OCI-LY1 (cell line): ENCODE results near the gene SLC5A2.

Experiments used
- H2AFZ ChIP-seq: fragments of 200-600 bp; sonication (generic), shearing (Covaris generic); 2 replicates; pipeline ENCODE4 v1.6.0; 2014; ENCODE audit warnings: antibody characterized with exemption, mild to moderate bottlenecking, low read length
- H3F3A ChIP-seq: fragments of 200-600 bp; sonication (generic), shearing (Covaris generic); 2 replicates; pipeline ENCODE4 v1.6.0; 2014; ENCODE audit warnings: mild to moderate bottlenecking, antibody characterized with exemption, low read length, moderate library complexity; ENCODE audit not compliant: insufficient read depth
- H3K27ac ChIP-seq: fragments of 200-600 bp; sonication (generic); 2 replicates; pipeline ENCODE4 v1.5.1; 2014; ENCODE audit warnings: low read length, mixed run types, mild to moderate bottlenecking, low read depth; ENCODE audit not compliant: poor library complexity, severe bottlenecking
- H3K27me3 ChIP-seq: fragments of 200-600 bp; sonication (generic); 2 replicates; pipeline ENCODE4 v1.6.0; 2014; ENCODE audit warnings: antibody characterized with exemption, mild to moderate bottlenecking, low read length, moderate library complexity; ENCODE audit not compliant: insufficient read depth
- H3K36me3 ChIP-seq: fragments of 200-600 bp; sonication (generic); 2 replicates; pipeline ENCODE4 v1.6.1; 2014; ENCODE audit warnings: mild to moderate bottlenecking, antibody characterized with exemption, low read length, moderate library complexity, mixed read lengths; ENCODE audit not compliant: insufficient read depth
- H3K4me1 ChIP-seq: fragments of 200-600 bp; sonication (generic); 2 replicates; pipeline ENCODE4 v1.5.1; 2014; ENCODE audit warnings: mild to moderate bottlenecking, low read length, moderate library complexity; ENCODE audit not compliant: insufficient read depth, severe bottlenecking
- H3K4me2 ChIP-seq: fragments of 200-600 bp; sonication (generic), shearing (Covaris generic); 2 replicates; pipeline ENCODE4 v1.6.1; 2014; ENCODE audit warnings: low read length
- H3K4me3 ChIP-seq: fragments of 200-600 bp; sonication (generic); 2 replicates; pipeline ENCODE4 v1.5.1; 2014; ENCODE audit warnings: low read length, low read depth, mild to moderate bottlenecking, mixed read lengths; ENCODE audit not compliant: poor library complexity, severe bottlenecking
- H3K79me2 ChIP-seq: fragments of 200-600 bp; shearing (Covaris generic); 2 replicates; pipeline ENCODE4 v1.6.1; 2016; ENCODE audit warnings: mixed run types, low read length, mixed read lengths; ENCODE audit not compliant: insufficient read depth
- H3K9ac ChIP-seq: fragments of 200-600 bp; sonication (generic), shearing (Covaris generic); 2 replicates; pipeline ENCODE4 v1.6.1; 2014; ENCODE audit warnings: mild to moderate bottlenecking, low read length, mixed read lengths
- H3K9me2 ChIP-seq: fragments of 200-600 bp; sonication (generic), shearing (Covaris generic); 2 replicates; pipeline ENCODE4 v1.6.1; 2014; ENCODE audit warnings: low read depth, mild to moderate bottlenecking, low read length, mixed read lengths
- H3K9me3 ChIP-seq: fragments of 200-600 bp; shearing (Covaris generic); 2 replicates; pipeline ENCODE4 v1.6.1; 2014; ENCODE audit warnings: low read length, mixed read lengths
- H4K20me1 ChIP-seq: fragments of 200-600 bp; sonication (generic), shearing (Covaris generic); 2 replicates; pipeline ENCODE4 v1.6.0; 2016; ENCODE audit warnings: mild to moderate bottlenecking, low read length; ENCODE audit not compliant: insufficient read depth
- EZH2 ChIP-seq: fragments of 200-600 bp; sonication (generic), shearing (Covaris generic); IDR thresholded peaks from 2 replicates; pipeline ENCODE4 v1.8.0; 2017; ENCODE audit warnings: borderline replicate concordance, mixed run types, mild to moderate bottlenecking, antibody characterized with exemption, low read length, moderate library complexity, mixed read lengths
- TF ChIP-seq, protein P1 (sequence below): fragments of 200-600 bp; sonication (generic), shearing (Covaris generic); IDR thresholded peaks from 2 replicates; pipeline ENCODE4 v1.5.1; 2017; ENCODE audit warnings: mild to moderate bottlenecking, antibody characterized with exemption, low read length, moderate library complexity, mixed read lengths

SLC5A2 gene

DNA sequence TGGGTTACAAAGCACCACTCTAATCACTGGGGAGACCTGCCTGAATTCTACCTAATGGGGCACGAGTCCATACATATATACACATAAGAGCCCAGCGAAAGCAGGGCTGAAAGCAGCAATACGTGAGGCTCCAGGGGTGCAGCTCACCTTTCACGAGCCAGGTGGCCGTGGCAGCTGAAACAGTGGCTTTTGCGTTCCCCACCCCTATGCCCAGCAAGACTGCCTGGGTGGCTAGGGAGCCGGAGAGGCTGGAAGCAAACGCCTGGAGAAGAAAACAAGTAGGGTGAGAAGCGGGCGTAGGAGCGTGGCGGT lies 24.6 kb downstream of the SLC5A2 start:
- no peaks in the 10 kb centered on the region for H3K9me3 ChIP-seq
- TF ChIP-seq, protein P1, sequence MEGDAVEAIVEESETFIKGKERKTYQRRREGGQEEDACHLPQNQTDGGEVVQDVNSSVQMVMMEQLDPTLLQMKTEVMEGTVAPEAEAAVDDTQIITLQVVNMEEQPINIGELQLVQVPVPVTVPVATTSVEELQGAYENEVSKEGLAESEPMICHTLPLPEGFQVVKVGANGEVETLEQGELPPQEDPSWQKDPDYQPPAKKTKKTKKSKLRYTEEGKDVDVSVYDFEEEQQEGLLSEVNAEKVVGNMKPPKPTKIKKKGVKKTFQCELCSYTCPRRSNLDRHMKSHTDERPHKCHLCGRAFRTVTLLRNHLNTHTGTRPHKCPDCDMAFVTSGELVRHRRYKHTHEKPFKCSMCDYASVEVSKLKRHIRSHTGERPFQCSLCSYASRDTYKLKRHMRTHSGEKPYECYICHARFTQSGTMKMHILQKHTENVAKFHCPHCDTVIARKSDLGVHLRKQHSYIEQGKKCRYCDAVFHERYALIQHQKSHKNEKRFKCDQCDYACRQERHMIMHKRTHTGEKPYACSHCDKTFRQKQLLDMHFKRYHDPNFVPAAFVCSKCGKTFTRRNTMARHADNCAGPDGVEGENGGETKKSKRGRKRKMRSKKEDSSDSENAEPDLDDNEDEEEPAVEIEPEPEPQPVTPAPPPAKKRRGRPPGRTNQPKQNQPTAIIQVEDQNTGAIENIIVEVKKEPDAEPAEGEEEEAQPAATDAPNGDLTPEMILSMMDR = no peak
- no peak for TF ChIP-seq EZH2
- H3K4me2 ChIP-seq = peak overlapping the region; percentile 73
- H3F3A ChIP-seq = no peaks in the 10 kb centered on the region
- H3K27me3 ChIP-seq = no peaks in the 10 kb centered on the region
- no peaks in the 10 kb centered on the region for H3K36me3 ChIP-seq
- no peaks in the 10 kb centered on the region for H3K9me2 ChIP-seq
- H3K9ac ChIP-seq = peak overlapping the region; percentile 91
- no peak overlapping the region for H3K27ac ChIP-seq
- peaks cover 21% of the 10 kb centered on the region for H3K4me1 ChIP-seq
- H3K79me2 ChIP-seq = no peaks in the 10 kb centered on the region
- no peaks in the 10 kb centered on the region for H4K20me1 ChIP-seq
- H3K4me3 ChIP-seq = peak overlapping the region; percentile 97
- no peak overlapping the region for H2AFZ ChIP-seq

DNA sequence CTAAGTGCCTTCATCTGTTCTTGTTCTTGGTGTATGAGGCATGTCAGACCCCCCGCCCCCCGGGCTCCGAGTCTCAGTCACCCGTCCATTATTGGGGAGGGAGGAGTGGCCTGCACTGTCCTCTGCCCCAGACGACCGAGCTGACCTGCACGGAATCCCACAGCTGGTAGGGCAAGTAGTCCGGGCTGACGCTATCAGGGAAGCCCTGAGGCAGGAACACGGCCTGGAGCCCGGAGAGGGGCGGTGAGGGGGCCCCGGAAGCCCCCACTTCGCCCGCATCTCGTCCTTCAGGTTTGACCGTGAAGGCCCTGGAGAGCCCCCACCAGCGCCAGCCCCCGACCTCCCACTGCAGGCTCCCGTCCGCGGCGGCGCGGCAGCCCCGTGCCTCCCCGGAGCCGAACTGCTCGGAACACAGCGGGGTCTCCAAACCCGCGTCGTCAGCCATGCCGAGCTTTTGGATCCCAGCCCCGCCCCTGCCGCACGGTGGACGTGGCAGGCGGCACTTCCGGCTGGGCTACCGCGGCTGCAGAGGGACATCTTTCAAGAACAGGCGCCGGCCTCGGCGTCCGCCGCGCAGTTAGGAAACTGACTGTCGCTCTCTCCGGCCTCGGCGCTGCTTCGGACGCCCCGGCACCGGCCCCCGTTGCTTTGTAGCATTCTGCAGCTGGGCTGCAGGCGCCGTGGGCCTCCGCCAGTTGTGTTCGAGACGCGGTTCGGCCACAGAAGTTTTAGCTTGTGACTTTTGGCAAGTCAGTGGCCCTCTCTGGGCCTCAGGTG lies 25.2 kb downstream of the SLC5A2 start, which contains the start of gene RUSF1:
Gene RUSF1 (minus strand): TSS at position 463 of the 777 bp plus-strand sequence. CDS start 18 bp downstream, at position 445.
- no peak within 1 kb of the TSS for H3K27ac ChIP-seq
- peak within 1 kb of the TSS; percentile 91 for H3K9ac ChIP-seq
- H3K9me2 ChIP-seq = no peaks in the 10 kb centered on the region
- H3K27me3 ChIP-seq = no peaks in the 10 kb centered on the region
- peak within 1 kb of the TSS; percentile 97 for H3K4me3 ChIP-seq
- peak within 1 kb of the TSS; percentile 76 for H2AFZ ChIP-seq
- no peaks in the 10 kb centered on the region for H3K79me2 ChIP-seq
- H3K4me2 ChIP-seq = peak within 1 kb of the TSS; percentile 73
- H3K9me3 ChIP-seq = no peaks in the 10 kb centered on the region
- H3F3A ChIP-seq = no peaks in the 10 kb centered on the region
- H4K20me1 ChIP-seq = no peaks in the 10 kb centered on the region
- TF ChIP-seq, protein P1 = no peak
- no peak for TF ChIP-seq EZH2
- H3K4me1 ChIP-seq = peaks cover 21% of the 10 kb centered on the region
- H3K36me3 ChIP-seq = no peaks in the 10 kb centered on the region

DNA sequence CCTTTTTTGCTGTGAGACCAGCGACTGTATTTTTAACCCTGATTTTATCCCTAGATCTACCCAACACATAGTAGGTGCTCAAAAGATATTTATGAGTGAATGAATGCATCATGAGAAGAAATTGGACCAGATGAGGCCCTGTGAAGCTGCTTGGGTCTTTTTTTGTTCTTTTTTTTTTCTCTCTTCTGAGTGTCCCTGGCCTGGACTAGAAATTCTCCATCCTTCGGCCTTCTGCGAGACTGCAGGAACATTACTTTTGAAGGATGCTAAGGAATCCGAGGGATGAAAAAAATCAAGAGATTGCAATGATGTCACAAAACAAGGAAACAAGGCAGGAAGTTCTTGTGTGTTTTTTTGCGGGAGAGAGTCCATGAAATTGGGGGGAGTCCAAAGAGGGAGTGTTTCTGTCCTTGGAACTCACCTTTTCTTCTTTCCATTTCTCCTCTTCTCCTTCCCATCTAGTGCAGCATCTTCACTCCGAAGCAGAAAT lies 25.8 kb downstream of the SLC5A2 start:
- Histone ChIP-seq H2AFZ (peak overlapping the region; percentile 76), H3K4me1 (peaks cover 21% of the 10 kb centered on the region)

More for the DNA sequence above, 25.8 kb downstream of the SLC5A2 start:
- H3K9me3 ChIP-seq = no peaks in the 10 kb centered on the region
- no peaks in the 10 kb centered on the region for H3K27me3 ChIP-seq
- H3K9ac ChIP-seq = peak overlapping the region; percentile 91
- H3F3A ChIP-seq = no peaks in the 10 kb centered on the region
- H3K4me2 ChIP-seq = peak overlapping the region; percentile 73
- H4K20me1 ChIP-seq = no peaks in the 10 kb centered on the region
- H3K9me2 ChIP-seq = no peaks in the 10 kb centered on the region
- no peaks in the 10 kb centered on the region for H3K79me2 ChIP-seq
- H3K36me3 ChIP-seq = no peaks in the 10 kb centered on the region
- H3K27ac ChIP-seq = no peak overlapping the region
- TF ChIP-seq, protein P1 = no peak
- no peak for TF ChIP-seq EZH2
- peak overlapping the region; percentile 97 for H3K4me3 ChIP-seq
